Right lobe of liver (tissue), 4 donors: ENCODE results near the gene CAPN7.

Experiments
- CTCF ChIP-seq, 4 donors: fragments of 200-600 bp in 3 of 4; fragments of 450-650 bp in 1 of 4; IDR thresholded peaks; one replicate each; pipeline versions ENCODE4 v1.5.1 to v1.8.0; 2016 to 2022; ENCODE audit warnings: antibody characterized with exemption in 4 of 4, mild to moderate bottlenecking in 2 of 4
- POLR2A ChIP-seq: fragments of 450-650 bp; IDR thresholded peaks from one replicate; pipeline ENCODE4 v1.6.1; 2017; ENCODE audit warnings: antibody characterized with exemption, mild to moderate bottlenecking
- donor health status: DM: no; HTN: no; CAD: no.
- donor health status: DM: no; HTN: no; CAD: no.
- donor health status: DM: no; HTN: yes; CAD: no.

- TF ChIP-seq CTCF (IDR thresholded peaks at IDR 0.05) (no peak), POLR2A (no peak)
Measured at GRCh38 chr3:15174953-15175352, 31.1 kb upstream of the CAPN7 start.
